Right ventricle myocardium superior (tissue), 1 donor: ENCODE data around the gene HAGH. TPM values are rescaled to one million over a fixed set of nuclear protein-coding genes. Genes with fewer than 3 reads are reported as not detected.

Source experiments
- ATAC-seq: fragments of 200-7000 bp; cut with Tn5 transposase; one replicate; pipeline ENCODE4 v1.9.1; 2020; ENCODE audit warnings: mild to moderate bottlenecking; ENCODE audit not compliant: poor library complexity
- DNase-seq: peaks from one replicate; pipeline ENCODE4 v3.0.0-alpha.2; 2020
- intact Hi-C: fragments of 100-400 bp; cut with DNase I; formaldehyde crosslinking; loops from one replicate; pipeline ENCODE4 v1.11.2; 2022
- total RNA-seq: library from RNA; stranded (reverse); fragmentation: NEBNext Ultra II Directional; extraction: Animal tissue kit (Norgen Biotek cat#: 25700); gene quantifications from one replicate; pipeline ENCODE4 v1.2.1, GENCODE V29; 2021
- donor health status: DM: no; HTN: yes; CAD: no; lungs with severe emphysema.

HAGH gene
- total RNA-seq, 1 donor from 2014 or later = 163 TPM

DNA sequence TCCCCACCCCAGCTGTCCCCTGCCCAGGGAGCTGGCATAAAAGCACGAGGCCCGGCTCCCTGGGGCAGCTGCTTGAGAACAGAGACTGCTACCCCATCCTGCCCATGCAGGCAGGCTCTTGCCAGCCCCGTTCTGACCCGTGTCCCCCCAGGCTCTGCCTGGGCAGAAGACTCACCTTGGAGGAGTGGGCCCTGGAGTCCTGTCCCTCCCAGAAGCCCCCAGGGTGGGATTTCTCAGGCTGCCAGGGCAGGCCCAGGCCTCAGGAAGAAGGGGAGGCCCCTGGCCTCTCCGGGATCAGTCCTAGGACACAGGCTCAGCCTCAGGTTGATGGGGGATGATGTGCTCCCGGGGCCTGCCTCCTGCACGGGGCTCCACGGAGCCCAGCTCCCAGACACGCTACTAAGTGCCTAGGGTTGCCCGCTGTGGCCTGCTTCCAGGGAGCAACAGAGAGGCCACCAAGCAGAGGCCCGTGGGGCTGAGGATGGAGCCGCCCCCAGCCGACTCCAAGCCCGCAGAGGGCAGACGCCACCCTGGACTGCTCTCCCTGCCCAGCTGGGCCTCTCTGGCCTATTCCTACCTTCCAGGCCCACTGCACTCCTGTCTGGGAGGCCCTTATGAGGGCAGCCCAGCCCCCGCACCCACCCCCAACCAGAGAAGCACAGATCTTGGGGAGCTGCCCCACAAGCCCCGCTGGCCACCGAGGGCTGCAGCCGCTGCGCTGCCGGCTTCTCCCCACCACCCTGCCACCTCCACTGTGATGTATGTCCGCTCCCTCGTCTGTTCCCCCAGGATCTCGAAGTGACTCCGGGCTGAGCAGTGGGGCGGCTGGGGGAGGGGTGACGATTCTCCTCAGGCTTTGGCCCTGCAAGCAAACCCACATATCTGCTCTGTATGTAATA is 57.0 kb downstream of the HAGH start:
- no peak for ATAC-seq
- no peak for DNase-seq
- intact Hi-C loops = no loop called here

DNA sequence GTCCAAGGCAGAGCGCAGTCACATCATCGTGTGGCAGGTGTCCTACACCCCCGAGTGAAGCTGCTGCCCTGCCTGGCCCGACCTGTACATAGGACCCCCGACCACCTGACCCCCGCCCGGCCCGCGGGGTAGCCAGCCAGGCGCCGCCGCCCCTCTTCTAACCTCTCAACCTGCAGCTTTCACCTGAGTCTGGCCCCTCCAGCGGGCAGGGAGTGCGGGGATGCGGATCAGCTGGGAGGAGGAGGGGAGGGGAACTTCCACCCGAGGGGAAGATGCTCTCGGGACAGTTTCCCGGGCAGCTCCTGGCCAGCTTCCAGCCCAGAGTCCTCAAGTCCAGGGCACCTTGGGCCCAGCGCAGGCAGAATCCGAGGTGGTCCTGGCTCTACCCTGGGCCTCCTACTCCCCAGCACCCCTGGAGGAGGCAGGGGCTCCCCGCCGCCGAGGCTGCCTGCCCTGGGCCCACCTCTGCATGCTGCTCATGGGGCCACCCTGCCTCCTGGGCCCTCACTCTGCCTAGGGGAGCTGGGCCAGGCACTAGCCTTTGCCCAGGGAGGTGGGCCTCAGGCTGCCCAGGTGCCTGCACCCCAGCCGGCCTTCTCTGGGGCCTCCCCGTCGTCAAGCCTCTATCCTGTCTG is 57.7 kb downstream of the HAGH start:
- ATAC-seq (no peak), DNase-seq (no peak)
- intact Hi-C loops = no loop called here

DNA sequence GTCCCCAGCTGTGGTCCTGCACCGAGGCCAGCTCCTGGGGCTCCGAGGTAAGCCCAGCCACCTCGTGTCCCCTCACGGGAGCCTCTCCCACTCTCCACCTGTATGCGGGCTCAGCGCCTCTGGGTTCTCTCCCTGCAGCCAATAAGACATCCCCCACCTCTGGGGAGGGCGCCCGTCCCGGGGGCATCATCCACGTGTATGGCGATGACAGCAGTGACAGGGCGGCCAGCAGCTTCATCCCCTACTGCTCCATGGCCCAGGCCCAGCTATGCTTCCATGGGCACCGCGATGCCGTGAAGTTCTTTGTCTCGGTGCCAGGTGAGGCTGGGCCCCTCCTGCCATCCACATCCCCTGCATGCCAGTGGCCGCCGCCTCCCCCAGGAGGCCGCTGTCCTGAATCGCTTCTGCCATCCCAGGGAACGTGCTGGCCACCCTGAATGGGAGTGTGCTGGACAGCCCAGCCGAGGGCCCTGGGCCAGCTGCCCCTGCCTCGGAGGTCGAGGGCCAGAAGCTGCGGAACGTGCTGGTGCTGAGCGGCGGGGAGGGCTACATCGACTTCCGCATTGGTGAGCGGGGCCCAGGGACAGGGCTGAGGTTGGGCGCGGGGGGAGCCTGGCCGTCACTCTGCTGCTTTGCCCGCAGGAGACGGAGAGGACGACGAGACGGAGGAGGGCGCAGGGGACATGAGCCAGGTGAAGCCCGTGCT is 58.4 kb downstream of the HAGH start:
- no peak for ATAC-seq
- intact Hi-C loops = no loop called here

DNA sequence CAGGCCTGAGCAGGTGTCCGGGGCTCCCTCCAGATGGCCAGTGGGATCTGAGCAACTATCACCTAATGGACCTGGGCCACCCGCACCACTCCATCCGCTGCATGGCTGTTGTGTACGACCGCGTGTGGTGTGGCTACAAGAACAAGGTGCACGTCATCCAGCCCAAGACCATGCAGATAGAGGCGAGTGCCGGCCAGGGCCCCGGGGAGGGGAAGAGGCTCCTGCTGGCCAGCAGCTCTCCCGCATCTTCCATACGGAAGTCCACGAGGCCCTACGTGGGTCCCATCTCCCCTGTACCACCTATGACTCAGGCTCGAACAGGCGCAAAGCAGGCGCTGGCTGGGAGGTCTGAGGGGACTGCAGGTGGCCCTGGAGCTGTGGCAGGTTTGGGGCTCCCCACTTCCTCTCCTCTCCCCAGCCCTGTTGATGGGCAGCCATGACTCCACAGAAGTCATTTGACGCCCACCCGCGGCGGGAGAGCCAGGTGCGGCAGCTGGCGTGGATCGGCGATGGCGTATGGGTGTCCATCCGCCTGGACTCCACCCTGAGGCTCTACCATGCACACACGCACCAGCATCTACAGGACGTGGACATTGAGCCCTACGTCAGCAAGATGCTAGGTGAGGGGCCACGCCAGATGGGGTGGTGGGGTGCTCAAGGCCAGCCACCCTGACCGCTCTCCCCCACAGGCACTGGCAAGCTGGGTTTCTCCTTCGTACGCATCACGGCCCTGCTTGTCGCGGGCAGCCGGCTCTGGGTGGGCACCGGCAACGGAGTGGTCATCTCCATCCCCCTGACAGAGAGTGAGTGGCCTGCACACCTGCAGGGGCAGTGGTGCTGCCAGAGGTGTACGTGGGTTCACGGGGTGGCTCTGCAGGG is 59.3 kb downstream of the HAGH start:
- DNase-seq = no peak
- ATAC-seq = no peak
- intact Hi-C loops = no loop called here

More for the DNA sequence above, 58.4 kb downstream of the HAGH start:
- DNase-seq = no peak

DNA sequence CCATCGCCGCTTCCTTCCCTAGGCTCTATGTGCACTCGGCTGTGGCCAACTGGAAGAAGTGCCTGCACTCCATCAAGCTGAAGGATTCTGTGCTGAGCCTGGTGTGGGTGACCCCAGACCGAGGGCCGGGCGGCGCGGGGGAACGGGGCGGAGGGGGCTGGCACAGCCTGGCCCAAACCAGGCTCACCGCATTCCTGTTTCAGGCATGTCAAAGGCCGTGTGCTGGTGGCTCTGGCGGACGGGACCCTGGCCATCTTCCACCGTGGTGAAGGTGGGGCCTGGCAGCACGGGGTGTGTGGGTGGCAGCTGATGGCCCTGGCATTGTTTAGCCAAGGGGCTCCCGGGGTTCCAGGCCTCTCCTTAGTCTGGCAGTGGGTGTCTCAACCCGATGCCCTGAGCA is 59.9 kb downstream of the HAGH start:
- ATAC-seq (no peak), DNase-seq (no peak)
- intact Hi-C loops = no loop called here

DNA sequence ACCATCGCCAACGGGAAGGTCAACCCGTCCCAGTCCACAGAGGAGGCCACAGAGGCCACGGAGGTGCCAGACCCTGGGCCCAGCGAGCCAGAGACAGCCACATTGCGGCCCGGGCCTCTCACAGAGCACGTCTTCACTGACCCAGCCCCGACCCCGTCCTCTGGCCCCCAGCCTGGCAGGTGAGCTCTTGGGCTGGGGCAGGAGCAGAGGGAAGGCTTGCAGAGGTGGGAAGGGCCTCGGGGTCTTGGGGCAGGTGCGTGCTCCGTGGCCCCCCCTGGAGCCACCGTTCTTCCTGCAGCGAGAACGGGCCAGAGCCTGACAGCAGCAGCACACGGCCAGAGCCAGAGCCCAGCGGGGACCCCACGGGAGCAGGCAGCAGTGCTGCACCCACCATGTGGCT is 60.4 kb downstream of the HAGH start:
- intact Hi-C loops = no loop called here
- no peak for ATAC-seq
- no peak for DNase-seq

DNA sequence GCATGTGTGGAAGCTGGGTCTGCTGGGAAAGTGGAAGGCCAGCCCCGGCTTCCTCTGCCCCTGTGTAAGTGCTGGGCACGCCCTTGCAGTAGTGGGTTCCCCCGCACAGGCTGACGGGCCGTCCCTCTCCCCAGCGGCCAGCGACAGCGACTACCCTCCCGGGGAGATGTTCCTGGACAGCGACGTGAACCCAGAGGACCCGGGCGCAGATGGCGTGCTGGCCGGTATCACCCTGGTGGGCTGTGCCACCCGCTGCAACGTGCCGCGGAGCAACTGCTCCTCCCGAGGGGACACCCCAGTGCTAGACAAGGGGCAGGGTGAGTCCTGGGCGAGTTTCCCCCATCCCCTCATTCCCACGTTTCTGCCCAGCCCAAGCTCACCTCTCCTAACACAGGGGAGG is 60.8 kb downstream of the HAGH start:
- DNase-seq (no peak), ATAC-seq (no peak)
- intact Hi-C loops = no loop called here

DNA sequence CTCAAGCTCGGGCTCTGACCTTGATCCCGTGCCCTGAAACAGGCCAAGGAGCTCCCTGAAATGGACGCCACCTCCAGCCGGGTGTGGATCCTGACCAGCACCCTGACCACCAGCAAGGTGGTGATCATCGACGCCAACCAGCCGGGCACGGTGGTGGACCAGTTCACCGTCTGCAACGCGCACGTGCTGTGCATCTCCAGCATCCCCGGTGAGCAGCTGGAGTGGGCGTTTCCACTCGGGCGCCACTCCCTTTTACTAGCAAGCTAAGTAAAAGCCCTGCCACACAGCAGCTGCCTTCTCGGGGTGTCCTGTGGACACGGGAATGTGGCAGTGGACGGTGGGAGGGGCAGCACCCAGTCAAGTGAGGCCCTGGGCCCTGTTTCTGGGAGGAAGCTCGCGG is 61.7 kb downstream of the HAGH start:
- DNase-seq (no peak), ATAC-seq (no peak)
- intact Hi-C loops = no loop called here

DNA sequence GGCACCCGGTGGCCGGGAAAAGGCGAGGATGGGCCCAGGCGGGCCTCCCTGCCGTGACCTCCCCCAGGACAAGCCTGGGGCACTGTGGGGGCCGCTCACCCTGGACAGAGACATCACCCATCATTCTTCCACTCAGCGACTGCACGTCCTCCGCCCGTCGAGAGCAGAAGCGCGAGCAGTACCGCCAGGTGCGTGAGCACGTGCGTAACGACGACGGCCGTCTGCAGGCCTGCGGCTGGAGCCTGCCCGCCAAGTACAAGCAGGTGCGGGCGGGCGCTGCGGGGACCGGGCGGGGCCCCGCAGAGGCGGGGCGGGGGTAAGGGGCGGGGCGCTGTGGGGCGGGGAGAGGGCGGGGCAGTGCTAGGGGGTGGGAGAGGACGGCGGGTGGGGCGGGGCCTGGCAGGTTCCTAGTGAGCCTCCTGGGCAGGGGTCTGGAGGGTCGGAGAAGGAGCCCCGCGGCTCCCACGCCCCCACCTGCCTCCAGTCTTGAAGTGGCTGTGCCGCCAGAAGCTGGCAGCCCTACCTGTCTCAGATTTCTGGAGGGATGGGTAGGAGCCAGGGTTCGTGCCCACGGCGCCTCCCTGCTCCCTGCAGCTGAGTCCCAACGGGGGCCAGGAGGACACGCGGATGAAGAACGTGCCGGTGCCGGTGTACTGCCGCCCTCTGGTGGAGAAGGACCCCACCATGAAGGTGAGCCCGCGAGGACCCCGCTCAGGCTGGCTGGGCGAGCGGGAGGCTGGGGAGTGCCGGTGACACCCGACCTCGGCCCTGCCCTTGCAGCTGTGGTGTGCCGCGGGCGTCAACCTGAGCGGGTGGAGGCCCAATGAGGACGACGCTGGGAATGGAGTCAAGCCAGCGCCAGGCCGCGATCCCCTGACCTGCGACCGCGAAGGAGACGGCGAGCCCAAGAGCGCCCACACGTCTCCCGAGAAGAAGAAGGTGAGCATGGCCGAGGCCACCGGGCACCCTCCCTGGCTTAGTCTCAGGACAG is 62.8 kb downstream of the HAGH start:
- DNase-seq = no peak
- peak; percentile 17 for ATAC-seq
- intact Hi-C loops = no loop called here

DNA sequence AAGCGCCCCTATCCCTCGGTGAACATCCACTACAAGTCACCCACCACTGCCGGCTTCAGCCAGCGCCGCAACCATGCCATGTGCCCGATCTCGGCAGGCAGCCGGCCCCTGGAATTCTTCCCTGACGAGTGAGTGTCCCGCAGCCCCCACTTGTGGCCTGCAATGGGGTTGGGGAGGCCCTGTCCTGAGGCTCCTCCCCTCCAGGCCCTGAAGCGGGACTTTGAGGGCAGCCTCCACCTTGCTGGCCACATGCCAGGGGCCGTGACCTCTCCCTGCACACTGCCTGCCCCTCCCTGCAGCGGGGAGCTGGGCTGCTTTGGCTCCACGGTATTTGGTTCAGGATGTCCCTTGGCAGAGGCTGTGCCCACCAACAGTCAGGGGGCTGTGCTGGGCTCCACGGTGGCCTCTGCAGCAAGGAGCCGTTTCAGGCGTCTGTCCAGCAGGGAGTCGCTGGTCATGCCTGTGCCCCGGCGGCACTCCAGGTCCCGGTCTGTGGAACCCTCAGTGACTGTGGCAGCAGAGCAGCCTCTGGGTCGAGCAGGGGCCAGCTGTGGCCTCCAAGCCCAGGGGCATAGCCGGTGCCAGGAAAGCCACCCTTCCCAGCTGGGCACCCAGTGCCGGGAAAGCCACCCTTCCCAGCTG is 63.6 kb downstream of the HAGH start:
- DNase-seq (no peak), ATAC-seq (no peak)
- intact Hi-C loops = no loop called here

DNA sequence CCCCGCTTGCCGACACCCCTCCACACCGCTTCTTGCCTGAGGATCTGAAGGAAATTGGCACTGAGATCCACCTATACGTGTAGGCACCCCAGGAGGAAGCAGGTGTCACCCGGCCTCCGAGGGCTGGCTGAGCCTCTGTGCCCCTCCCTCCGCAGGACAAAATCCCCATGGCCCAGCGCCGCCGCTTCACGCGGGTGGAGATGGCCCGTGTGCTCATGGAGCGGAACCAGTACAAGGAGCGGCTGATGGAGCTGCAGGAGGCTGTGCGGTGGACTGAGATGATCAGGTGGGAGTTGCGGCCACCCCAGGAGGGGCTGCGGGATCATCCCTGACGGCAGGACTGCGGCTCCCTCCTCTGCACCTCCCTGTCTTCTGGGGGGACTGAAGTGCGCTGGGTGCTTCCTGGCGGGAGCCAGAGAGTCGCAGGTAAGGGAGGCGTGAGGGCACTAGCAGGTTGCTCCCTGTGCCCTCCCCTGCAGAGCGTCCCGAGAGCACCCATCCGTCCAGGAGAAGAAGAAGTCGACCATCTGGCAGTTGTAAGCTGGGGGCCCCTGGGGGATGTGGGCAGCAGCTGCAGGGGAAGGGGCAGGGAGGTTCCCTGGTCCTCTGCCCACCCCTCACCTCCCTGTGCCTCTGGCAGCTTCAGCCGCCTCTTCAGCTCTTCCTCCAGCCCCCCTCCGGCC is 64.3 kb downstream of the HAGH start:
- intact Hi-C loops = no loop called here
- no peak for ATAC-seq
- DNase-seq = no peak

DNA sequence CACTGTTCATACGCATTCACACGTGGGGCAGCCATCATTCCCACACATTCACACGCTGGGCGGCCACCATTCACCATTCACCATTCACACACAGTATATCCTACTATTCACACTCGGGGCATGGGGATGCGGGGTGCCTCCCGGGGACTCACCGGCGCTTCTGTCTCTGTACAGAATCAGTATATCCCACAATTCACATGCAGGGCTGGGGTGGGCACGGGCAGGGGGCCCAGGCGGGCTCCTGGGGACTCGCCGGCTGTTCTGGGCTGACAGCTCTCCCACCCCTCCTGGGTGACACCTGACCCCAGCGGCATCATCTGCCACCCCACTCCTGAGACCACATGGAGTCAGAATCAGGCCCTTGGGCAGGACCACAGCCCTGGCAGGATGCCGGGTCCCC is 64.9 kb downstream of the HAGH start:
- ATAC-seq (no peak), DNase-seq (no peak)
- intact Hi-C loops = no loop called here

DNA sequence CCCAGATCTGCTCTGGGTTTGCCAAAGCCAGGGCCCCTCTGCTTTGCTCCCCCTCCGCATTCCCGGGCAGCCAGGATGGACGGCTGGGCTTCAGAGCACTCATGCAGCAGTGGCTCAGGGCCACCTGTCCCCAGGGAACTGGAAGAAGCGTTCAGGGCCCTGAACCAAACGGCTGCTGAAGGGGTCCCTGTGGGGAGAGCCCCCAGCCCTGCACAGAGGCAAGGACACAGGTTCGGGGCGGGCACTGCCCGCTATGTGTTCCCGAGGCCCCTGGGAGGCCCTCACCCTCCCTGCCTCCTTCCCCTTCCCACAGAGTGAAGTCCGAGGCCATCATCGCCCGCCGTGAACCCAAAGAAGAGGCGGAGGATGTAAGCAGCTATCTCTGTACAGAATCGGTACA is 65.7 kb downstream of the HAGH start:
- ATAC-seq = no peak
- intact Hi-C loops = no loop called here

DNA sequence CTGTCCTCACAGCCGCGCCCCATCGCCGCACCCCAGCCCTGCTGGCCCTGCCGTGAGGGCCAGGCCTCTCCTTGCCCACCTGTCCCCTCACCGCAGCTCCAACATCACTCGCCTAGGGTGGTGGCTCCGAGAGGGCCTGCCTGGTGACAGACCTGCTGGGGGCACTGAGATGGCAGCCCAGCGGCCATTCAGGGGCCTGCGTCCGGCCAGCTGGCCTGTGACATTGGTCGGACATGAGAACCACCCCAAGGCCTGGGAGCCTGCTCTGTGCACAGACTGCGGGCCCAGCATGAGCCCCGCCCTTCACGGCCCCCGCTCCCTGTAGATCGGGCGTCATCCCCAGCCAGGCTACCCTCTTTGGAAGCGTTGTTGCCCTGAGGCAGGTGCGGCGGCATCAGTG is 67.1 kb downstream of the HAGH start:
- intact Hi-C loops = no loop called here
- ATAC-seq = no peak
- no peak for DNase-seq

More for the DNA sequence above, 65.7 kb downstream of the HAGH start:
- DNase-seq = no peak

DNA sequence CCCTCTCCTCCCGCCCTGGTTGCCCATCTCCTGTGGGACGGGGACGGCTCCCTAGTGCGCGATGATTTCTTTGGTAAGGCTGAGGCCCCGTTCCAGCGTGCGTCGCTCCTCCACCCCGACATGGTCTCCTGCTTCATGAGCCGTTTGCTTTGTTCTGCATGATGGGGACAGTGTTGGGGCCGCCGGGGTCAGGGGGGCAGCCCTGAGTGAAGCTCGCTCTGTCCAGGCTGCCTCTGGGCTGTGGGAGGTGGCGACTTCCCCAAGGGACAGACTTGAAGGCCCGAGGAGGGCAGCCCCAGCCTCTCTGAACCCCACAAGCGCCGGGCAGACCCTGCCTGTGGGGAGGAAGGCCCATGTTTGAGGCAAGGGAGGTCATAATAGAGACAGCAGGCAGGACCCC is 67.7 kb downstream of the HAGH start:
- intact Hi-C loops = no loop called here
- DNase-seq (no peak), ATAC-seq (no peak)

DNA sequence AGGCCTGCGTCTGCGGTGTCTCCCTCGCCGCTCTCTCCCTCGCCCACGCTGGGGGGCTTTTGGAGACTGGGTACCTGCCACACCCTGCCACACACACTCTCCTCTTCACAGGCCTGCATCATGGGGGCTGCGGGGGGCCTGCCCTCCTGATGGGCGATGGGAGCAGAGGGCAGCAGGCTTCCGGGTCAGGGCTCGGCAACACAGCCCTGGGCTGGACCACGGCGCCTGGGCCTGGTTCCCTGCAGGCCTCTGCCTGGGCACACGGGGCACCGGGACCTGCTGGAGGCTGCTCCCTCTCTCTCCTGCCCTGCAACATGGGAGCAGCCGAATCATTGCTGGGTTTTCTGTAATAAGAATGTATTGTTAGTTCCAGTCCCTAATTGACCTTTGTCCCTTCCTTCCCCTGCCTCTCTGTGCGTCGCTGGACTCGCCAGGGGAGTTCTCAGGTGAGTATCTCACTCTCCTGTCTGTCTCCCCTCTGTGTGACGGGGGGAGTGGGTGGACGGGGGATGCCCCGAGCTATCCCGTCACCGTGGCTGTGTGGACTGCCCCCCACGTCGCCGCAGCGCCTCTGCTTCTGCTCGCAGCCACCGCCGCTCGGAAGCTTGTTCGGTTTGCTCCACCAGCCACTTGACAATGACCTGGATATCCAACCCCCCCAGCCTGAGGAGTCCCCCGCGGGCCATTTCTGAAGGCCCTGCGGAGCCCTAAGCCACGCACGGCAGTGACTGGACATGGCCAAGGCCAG is 68.7 kb downstream of the HAGH start:
- intact Hi-C loops = no loop called here
- DNase-seq (no peak), ATAC-seq (no peak)
